Measurements from ENCODE around the gene KLK4. TPM values are rescaled to one million over a fixed set of nuclear protein-coding genes. Genes with fewer than 3 reads are reported as not detected.

Gene KLK4
- polyA plus RNA-seq, 1 of the 3 experiments (the other 2 are of a cell fraction) = not detected

DNA sequence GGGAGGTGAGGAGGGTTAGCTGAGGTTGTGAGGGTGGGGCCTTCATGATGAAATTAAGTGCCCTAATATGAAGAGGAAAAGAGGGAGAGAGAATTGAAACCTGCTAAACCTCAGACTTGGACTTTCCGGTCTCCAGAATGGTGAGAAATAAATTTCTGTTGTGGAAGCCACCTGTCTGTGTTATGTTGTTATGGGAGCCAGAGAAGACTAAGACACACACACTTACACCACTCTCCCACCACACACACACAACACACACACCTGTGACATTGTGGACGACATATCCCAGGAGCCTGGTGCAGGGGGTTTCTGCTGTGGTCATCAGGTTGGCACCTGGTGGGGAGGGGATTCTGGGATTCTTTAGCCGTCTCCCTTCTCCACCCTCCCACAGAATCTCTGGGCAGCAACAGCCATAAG lies 14.0 kb downstream of the KLK4 start:
- DNase-seq = no peak
- no peaks in the 10 kb centered on the region; the same call in 1 of the 2 replicates for H3K27me3 ChIP-seq (ENCODE audit: insufficient read depth)
- no peak overlapping the region for H3K27ac ChIP-seq (ENCODE audit: low read depth in 2 of 2, low read length in 1 of 2)
- H3K4me2 ChIP-seq = no peak overlapping the region
- CTCF ChIA-PET = interaction anchor here (0.9 kb wide), 1 partner anchor 9 kb away, joined by 3 read pairs; no protein-coding TSS in a partner anchor
- no peak overlapping the region for H3K4me3 ChIP-seq (ENCODE audit: low read depth in 2 of 2, low read length in 1 of 2)
- H3F3A ChIP-seq (replicated peaks; ENCODE audit: insufficient read depth) = no peaks in the 10 kb centered on the region
- H4K20me1 ChIP-seq (ENCODE audit: insufficient read depth) = no peaks in the 10 kb centered on the region
- no peaks in the 10 kb centered on the region for H3K79me2 ChIP-seq (ENCODE audit: insufficient read depth)
- no peaks in the 10 kb centered on the region for H3K4me1 ChIP-seq (ENCODE audit: control insufficient read depth in 1 of 2, insufficient read depth in 2 of 2, low read depth in 1 of 2, low read length in 1 of 2)
- no peaks in the 10 kb centered on the region for H3K9me3 ChIP-seq
- no peak overlapping the region for H2AFZ ChIP-seq (ENCODE audit: low read depth)
- 8% methylated on average over 3 of the region's 3 CpGs for WGBS (ENCODE audit: low lambda C conversion rate)
- H3K36me3 ChIP-seq (replicated peaks in 1 of 2; ENCODE audit: control insufficient read depth in 1 of 2, insufficient read depth in 2 of 2, low read length in 1 of 2) = no peaks in the 10 kb centered on the region
- H3K9ac ChIP-seq = no peak overlapping the region
- POLR2A ChIA-PET = no interaction called here
- no peaks in the 10 kb centered on the region for H3K9me2 ChIP-seq
- TF ChIP-seq, protein P1, sequence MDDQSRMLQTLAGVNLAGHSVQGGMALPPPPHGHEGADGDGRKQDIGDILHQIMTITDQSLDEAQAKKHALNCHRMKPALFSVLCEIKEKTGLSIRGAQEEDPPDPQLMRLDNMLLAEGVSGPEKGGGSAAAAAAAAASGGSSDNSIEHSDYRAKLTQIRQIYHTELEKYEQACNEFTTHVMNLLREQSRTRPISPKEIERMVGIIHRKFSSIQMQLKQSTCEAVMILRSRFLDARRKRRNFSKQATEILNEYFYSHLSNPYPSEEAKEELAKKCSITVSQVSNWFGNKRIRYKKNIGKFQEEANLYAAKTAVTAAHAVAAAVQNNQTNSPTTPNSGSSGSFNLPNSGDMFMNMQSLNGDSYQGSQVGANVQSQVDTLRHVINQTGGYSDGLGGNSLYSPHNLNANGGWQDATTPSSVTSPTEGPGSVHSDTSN (IDR thresholded peaks at IDR 0.05) = no peak
- TF ChIP-seq RCOR1 (IDR thresholded peaks at IDR 0.05; ENCODE audit: low read length) = no peak
- TF ChIP-seq RFX5 (IDR thresholded peaks at IDR 0.05; ENCODE audit: low read length) = no peak
- TF ChIP-seq FOXM1 (IDR thresholded peaks at IDR 0.05; ENCODE audit: low read depth) = no peak
- TF ChIP-seq, protein P2, sequence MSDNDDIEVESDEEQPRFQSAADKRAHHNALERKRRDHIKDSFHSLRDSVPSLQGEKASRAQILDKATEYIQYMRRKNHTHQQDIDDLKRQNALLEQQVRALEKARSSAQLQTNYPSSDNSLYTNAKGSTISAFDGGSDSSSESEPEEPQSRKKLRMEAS (IDR thresholded peaks at IDR 0.05; ENCODE audit: low read depth) = no peak

DNA sequence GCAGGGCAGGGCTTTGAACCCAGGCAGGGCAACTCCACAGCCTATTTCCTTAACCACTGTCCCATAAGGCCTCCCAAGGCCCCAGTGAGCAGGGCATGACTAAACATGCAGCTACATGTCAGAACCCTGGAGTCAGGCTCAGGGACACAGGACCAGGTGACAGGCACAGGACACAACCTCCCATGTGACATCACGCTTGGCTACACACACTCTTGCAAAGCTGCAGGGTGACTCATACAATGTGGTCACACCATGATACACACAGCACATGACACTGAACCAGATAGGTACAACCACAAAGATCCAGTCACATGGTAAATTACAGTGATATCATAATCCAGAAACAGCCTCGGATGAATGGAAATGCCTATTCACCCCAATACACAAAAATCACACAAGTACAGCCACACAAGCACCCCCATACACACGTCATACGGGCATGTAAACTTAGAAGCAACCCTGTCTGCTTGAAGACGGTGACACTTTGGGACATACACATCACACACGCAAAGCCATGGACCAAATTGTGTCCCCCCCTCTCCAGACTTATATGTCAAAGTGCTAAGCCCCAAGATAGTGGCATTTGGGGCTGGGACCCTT lies 14.5 kb downstream of the KLK4 start:
- H3K9ac ChIP-seq = no peak overlapping the region
- no peaks in the 10 kb centered on the region; the same call in 1 of the 2 replicates for H3K27me3 ChIP-seq (ENCODE audit: insufficient read depth)
- no peaks in the 10 kb centered on the region for H3F3A ChIP-seq (replicated peaks; ENCODE audit: insufficient read depth)
- CTCF ChIA-PET = no interaction called here
- no peaks in the 10 kb centered on the region for H3K79me2 ChIP-seq (ENCODE audit: insufficient read depth)
- H3K4me3 ChIP-seq (ENCODE audit: low read depth in 2 of 2, low read length in 1 of 2) = no peak overlapping the region
- no peak overlapping the region for H3K4me2 ChIP-seq
- no peaks in the 10 kb centered on the region for H3K9me3 ChIP-seq
- H3K36me3 ChIP-seq (replicated peaks in 1 of 2; ENCODE audit: control insufficient read depth in 1 of 2, insufficient read depth in 2 of 2, low read length in 1 of 2) = no peaks in the 10 kb centered on the region
- DNase-seq = no peak
- WGBS (ENCODE audit: low lambda C conversion rate) = 14% methylated on average over 5 of the region's 6 CpGs
- TF ChIP-seq RFX5 (IDR thresholded peaks at IDR 0.05; ENCODE audit: low read length) (no peak), RAD21 (IDR thresholded peaks at IDR 0.05; ENCODE audit: low read length) (no peak), FOSL2 (IDR thresholded peaks at IDR 0.05; ENCODE audit: borderline replicate concordance, low read depth) (no peak), FOXJ3 (CRISPR knock-in tag; IDR thresholded peaks at IDR 0.05) (no peak), SIN3A (IDR thresholded peaks at IDR 0.05; ENCODE audit: borderline replicate concordance, low read depth, low read length) (no peak), TEAD4 (IDR thresholded peaks at IDR 0.05; ENCODE audit: borderline replicate concordance, insufficient read depth) (no peak), RXRA (IDR thresholded peaks at IDR 0.05; ENCODE audit: borderline replicate concordance, low read depth) (no peak), CHD2 (IDR thresholded peaks at IDR 0.05; ENCODE audit: low read length, partially characterized antibody) (no peak), GATA2 (CRISPR knock-in tag; IDR thresholded peaks at IDR 0.05) (no peak), TAF1 (IDR thresholded peaks at IDR 0.05; ENCODE audit: borderline replicate concordance, low read depth, low read length) (no peak), FOXM1 (IDR thresholded peaks at IDR 0.05; ENCODE audit: low read depth) (no peak), MEF2A (IDR thresholded peaks at IDR 0.05; ENCODE audit: borderline replicate concordance, low read depth) (no peak), ELF1 (IDR thresholded peaks at IDR 0.05) (no peak), MXI1 (IDR thresholded peaks at IDR 0.05; ENCODE audit: low read depth, low read length) (no peak)
- TF ChIP-seq, protein P3, sequence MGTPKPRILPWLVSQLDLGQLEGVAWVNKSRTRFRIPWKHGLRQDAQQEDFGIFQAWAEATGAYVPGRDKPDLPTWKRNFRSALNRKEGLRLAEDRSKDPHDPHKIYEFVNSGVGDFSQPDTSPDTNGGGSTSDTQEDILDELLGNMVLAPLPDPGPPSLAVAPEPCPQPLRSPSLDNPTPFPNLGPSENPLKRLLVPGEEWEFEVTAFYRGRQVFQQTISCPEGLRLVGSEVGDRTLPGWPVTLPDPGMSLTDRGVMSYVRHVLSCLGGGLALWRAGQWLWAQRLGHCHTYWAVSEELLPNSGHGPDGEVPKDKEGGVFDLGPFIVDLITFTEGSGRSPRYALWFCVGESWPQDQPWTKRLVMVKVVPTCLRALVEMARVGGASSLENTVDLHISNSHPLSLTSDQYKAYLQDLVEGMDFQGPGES (IDR thresholded peaks at IDR 0.05; ENCODE audit: low read depth, low read length) = no peak
- TF ChIP-seq, protein P4, sequence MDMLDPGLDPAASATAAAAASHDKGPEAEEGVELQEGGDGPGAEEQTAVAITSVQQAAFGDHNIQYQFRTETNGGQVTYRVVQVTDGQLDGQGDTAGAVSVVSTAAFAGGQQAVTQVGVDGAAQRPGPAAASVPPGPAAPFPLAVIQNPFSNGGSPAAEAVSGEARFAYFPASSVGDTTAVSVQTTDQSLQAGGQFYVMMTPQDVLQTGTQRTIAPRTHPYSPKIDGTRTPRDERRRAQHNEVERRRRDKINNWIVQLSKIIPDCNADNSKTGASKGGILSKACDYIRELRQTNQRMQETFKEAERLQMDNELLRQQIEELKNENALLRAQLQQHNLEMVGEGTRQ (IDR thresholded peaks at IDR 0.05; ENCODE audit: borderline replicate concordance, low read depth, low read length) = no peak
- TF ChIP-seq, protein P1 (IDR thresholded peaks at IDR 0.05) = no peak
- H3K9me2 ChIP-seq = no peaks in the 10 kb centered on the region
- POLR2A ChIA-PET = interaction anchor here (0.7 kb wide), 1 partner anchor 14 kb away, joined by 3 read pairs; no protein-coding TSS in a partner anchor
- H4K20me1 ChIP-seq (ENCODE audit: insufficient read depth) = no peaks in the 10 kb centered on the region
- no peak overlapping the region for H3K27ac ChIP-seq (ENCODE audit: low read depth in 2 of 2, low read length in 1 of 2)
- no peaks in the 10 kb centered on the region for H3K4me1 ChIP-seq (ENCODE audit: control insufficient read depth in 1 of 2, insufficient read depth in 2 of 2, low read depth in 1 of 2, low read length in 1 of 2)
- H2AFZ ChIP-seq (ENCODE audit: low read depth) = no peak overlapping the region

All from SK-N-SH (cell line).